ENCODE results near the gene ZFAND3.

ZFAND3 gene

GRCh38 chr6:37785002-37785662, 34.4 kb upstream of the ZFAND3 start:
- Histone ChIP-seq H3K36me3 (ENCODE audit: control insufficient read depth, insufficient read depth, low read length) (no peaks in the 10 kb centered on the region), H3K27ac (ENCODE audit: low read depth, low read length) (no peak overlapping the region)
- peak; percentile 66 for DNase-seq

DNA sequence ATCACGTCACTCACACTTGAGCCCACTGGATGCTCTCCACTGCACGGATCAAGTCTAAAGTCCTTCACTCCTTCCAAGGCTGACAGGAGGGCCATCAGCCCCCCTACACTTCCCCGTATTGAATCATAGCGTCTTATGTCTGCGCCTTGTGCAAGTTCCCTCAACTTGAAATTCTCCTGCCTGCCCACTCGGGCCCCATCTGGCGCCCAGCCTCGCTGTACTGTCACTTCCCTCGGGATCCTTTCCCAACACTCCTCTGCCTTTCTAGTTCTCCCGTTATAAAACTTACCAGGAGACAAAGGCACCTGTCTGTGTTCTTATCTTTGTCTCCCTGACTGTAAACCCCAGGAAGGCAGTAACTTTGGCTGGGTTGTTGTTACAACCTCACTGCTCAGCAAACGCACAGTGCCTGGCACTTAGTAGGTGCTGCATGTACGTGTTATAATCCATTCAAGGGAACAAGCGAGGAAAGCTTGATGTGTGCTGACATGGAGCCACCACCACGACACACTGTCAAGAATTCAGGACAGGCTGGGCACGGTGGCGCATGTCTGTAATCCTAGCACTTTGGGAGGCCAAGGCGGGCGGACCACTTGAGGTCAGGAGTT, 33.8 kb upstream of the ZFAND3 start:
- Histone ChIP-seq H3K56ac (ENCODE audit: low read length) (no peak overlapping the region), H3K79me2 (ENCODE audit: control insufficient read depth, insufficient read depth, low read length) (no peaks in the 10 kb centered on the region), H3K9ac (ENCODE audit: low read length) (no peak overlapping the region), H3K36me3 (ENCODE audit: control insufficient read depth, insufficient read depth, low read length) (no peaks in the 10 kb centered on the region), H2BK120ac (ENCODE audit: low read depth, low read length) (no peak overlapping the region), H3K27ac (ENCODE audit: low read depth, low read length) (no peak overlapping the region), H3K4me3 (ENCODE audit: low read length) (no peak overlapping the region), H4K5ac (ENCODE audit: low read length) (no peak overlapping the region), H2BK15ac (replicated peaks; ENCODE audit: low read depth) (no peak overlapping the region), H2AK5ac (ENCODE audit: low read length) (no peak overlapping the region), H3K18ac (ENCODE audit: low read length) (no peak overlapping the region), H3K4me2 (ENCODE audit: low read length) (no peak overlapping the region), H3K4me1 (ENCODE audit: control insufficient read depth, low read depth, low read length) (peaks cover 10% of the 10 kb centered on the region), H3K27me3 (ENCODE audit: insufficient read depth, low read length, poor library complexity) (no peaks in the 10 kb centered on the region), H3K79me1 (ENCODE audit: low read length) (no peaks in the 10 kb centered on the region), H3K4ac (ENCODE audit: low read depth, low read length) (no peak overlapping the region), H4K8ac (ENCODE audit: low read depth, low read length) (no peak overlapping the region), H3K23ac (ENCODE audit: low read length) (no peak overlapping the region), H2BK5ac (ENCODE audit: low read length) (no peak overlapping the region)
- no peak for DNase-seq
- WGBS (ENCODE audit: extremely low coverage, insufficient coverage, low lambda C conversion rate) = no CpG with 5 or more reads among the region's 18 CpGs

More at GRCh38 chr6:37785002-37785662, 34.4 kb upstream of the ZFAND3 start:
- no peak overlapping the region for H2BK5ac ChIP-seq (ENCODE audit: low read length)
- no CpG with 5 or more reads among the region's 13 CpGs for WGBS (ENCODE audit: extremely low coverage, insufficient coverage, low lambda C conversion rate)
- no peak overlapping the region for H3K4ac ChIP-seq (ENCODE audit: low read depth, low read length)
- H3K56ac ChIP-seq (ENCODE audit: low read length) = peak overlapping the region; percentile 63
- peaks cover 10% of the 10 kb centered on the region for H3K4me1 ChIP-seq (ENCODE audit: control insufficient read depth, low read depth, low read length)
- H4K8ac ChIP-seq (ENCODE audit: low read depth, low read length) = no peak overlapping the region
- no peaks in the 10 kb centered on the region for H3K79me2 ChIP-seq (ENCODE audit: control insufficient read depth, insufficient read depth, low read length)
- H3K4me2 ChIP-seq (ENCODE audit: low read length) = no peak overlapping the region
- H3K23ac ChIP-seq (ENCODE audit: low read length) = no peak overlapping the region
- H3K4me3 ChIP-seq (ENCODE audit: low read length) = no peak overlapping the region
- H2BK120ac ChIP-seq (ENCODE audit: low read depth, low read length) = no peak overlapping the region
- no peak overlapping the region for H4K5ac ChIP-seq (ENCODE audit: low read length)
- no peak overlapping the region for H2AK5ac ChIP-seq (ENCODE audit: low read length)
- no peak overlapping the region for H3K18ac ChIP-seq (ENCODE audit: low read length)
- no peak overlapping the region for H2BK15ac ChIP-seq (replicated peaks; ENCODE audit: low read depth)
- H3K27me3 ChIP-seq (ENCODE audit: insufficient read depth, low read length, poor library complexity) = no peaks in the 10 kb centered on the region
- no peaks in the 10 kb centered on the region for H3K79me1 ChIP-seq (ENCODE audit: low read length)
- H3K9ac ChIP-seq (ENCODE audit: low read length) = no peak overlapping the region

DNA sequence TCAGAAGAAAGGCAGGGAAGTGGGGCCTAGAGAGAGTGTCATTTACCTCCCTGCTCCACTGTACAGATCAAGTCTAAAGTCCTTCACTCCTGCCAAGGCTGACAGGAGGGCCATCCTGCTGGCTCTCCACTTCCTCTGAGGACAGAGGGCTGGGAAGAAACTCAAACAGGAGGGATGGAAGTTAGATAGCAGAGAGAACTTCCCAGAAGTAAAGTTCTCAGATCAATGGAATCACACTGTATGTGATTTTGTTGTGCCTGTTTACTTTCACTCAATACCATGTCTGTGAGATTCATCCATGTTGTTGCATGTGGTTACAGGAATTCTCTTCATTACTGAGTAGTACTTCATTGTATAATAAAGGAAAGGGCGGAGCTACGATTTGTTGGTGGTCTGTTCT, 32.3 kb upstream of the ZFAND3 start:
- Histone ChIP-seq H3K79me1 (ENCODE audit: low read length) (no peaks in the 10 kb centered on the region), H3K79me2 (ENCODE audit: control insufficient read depth, insufficient read depth, low read length) (no peaks in the 10 kb centered on the region), H3K18ac (ENCODE audit: low read length) (no peak overlapping the region), H3K36me3 (ENCODE audit: control insufficient read depth, insufficient read depth, low read length) (no peaks in the 10 kb centered on the region), H2BK120ac (ENCODE audit: low read depth, low read length) (no peak overlapping the region), H3K27me3 (ENCODE audit: insufficient read depth, low read length, poor library complexity) (no peaks in the 10 kb centered on the region), H2AK5ac (ENCODE audit: low read length) (no peak overlapping the region), H3K4ac (ENCODE audit: low read depth, low read length) (no peak overlapping the region), H3K23ac (ENCODE audit: low read length) (no peak overlapping the region), H3K56ac (ENCODE audit: low read length) (no peak overlapping the region), H2BK5ac (ENCODE audit: low read length) (no peak overlapping the region), H3K4me1 (ENCODE audit: control insufficient read depth, low read depth, low read length) (peaks cover 10% of the 10 kb centered on the region), H3K9ac (ENCODE audit: low read length) (no peak overlapping the region), H4K8ac (ENCODE audit: low read depth, low read length) (no peak overlapping the region), H3K4me2 (ENCODE audit: low read length) (no peak overlapping the region), H3K27ac (ENCODE audit: low read depth, low read length) (no peak overlapping the region), H3K4me3 (ENCODE audit: low read length) (no peak overlapping the region), H2BK15ac (replicated peaks; ENCODE audit: low read depth) (no peak overlapping the region), H4K5ac (ENCODE audit: low read length) (no peak overlapping the region)
- no peak for DNase-seq
- no CpG with 5 or more reads among the region's 2 CpGs for WGBS (ENCODE audit: extremely low coverage, insufficient coverage, low lambda C conversion rate)

- no peak for DNase-seq
- WGBS (ENCODE audit: extremely low coverage, insufficient coverage, low lambda C conversion rate) = no CpG with 5 or more reads among the region's 2 CpGs
These were observed 31.3 kb upstream of the ZFAND3 start for GRCh38 chr6:37788259-37788658.

GRCh38 chr6:37791156-37791919, 28.2 kb upstream of the ZFAND3 start:
- Histone ChIP-seq H4K5ac (ENCODE audit: low read length) (no peak overlapping the region), H3K4ac (ENCODE audit: low read depth, low read length) (no peak overlapping the region), H3K56ac (ENCODE audit: low read length) (no peak overlapping the region), H3K4me3 (ENCODE audit: low read length) (no peak overlapping the region), H2AK5ac (ENCODE audit: low read length) (no peak overlapping the region), H3K4me1 (ENCODE audit: control insufficient read depth, low read depth, low read length) (peaks cover 2% of the 10 kb centered on the region), H2BK15ac (replicated peaks; ENCODE audit: low read depth) (no peak overlapping the region), H3K79me2 (ENCODE audit: control insufficient read depth, insufficient read depth, low read length) (no peaks in the 10 kb centered on the region), H2BK120ac (ENCODE audit: low read depth, low read length) (no peak overlapping the region), H3K9ac (ENCODE audit: low read length) (no peak overlapping the region), H2BK5ac (ENCODE audit: low read length) (no peak overlapping the region), H3K27me3 (ENCODE audit: insufficient read depth, low read length, poor library complexity) (no peaks in the 10 kb centered on the region), H3K23ac (ENCODE audit: low read length) (no peak overlapping the region), H3K36me3 (ENCODE audit: control insufficient read depth, insufficient read depth, low read length) (no peaks in the 10 kb centered on the region), H3K18ac (ENCODE audit: low read length) (no peak overlapping the region), H3K79me1 (ENCODE audit: low read length) (no peaks in the 10 kb centered on the region), H3K27ac (ENCODE audit: low read depth, low read length) (no peak overlapping the region), H3K4me2 (ENCODE audit: low read length) (no peak overlapping the region), H4K8ac (ENCODE audit: low read depth, low read length) (no peak overlapping the region)
- peak; percentile 99 for DNase-seq
- WGBS (ENCODE audit: extremely low coverage, insufficient coverage, low lambda C conversion rate) = no CpG with 5 or more reads among the region's 10 CpGs

More at GRCh38 chr6:37788259-37788658, 31.3 kb upstream of the ZFAND3 start:
- H3K4me2 ChIP-seq (ENCODE audit: low read length) = no peak overlapping the region
- no peak overlapping the region for H3K18ac ChIP-seq (ENCODE audit: low read length)
- no peak overlapping the region for H2BK5ac ChIP-seq (ENCODE audit: low read length)
- H4K8ac ChIP-seq (ENCODE audit: low read depth, low read length) = no peak overlapping the region
- H3K27ac ChIP-seq (ENCODE audit: low read depth, low read length) = no peak overlapping the region
- H2AK5ac ChIP-seq (ENCODE audit: low read length) = no peak overlapping the region
- H3K27me3 ChIP-seq (ENCODE audit: insufficient read depth, low read length, poor library complexity) = no peaks in the 10 kb centered on the region
- no peak overlapping the region for H2BK120ac ChIP-seq (ENCODE audit: low read depth, low read length)
- no peak overlapping the region for H3K4ac ChIP-seq (ENCODE audit: low read depth, low read length)
- no peak overlapping the region for H4K5ac ChIP-seq (ENCODE audit: low read length)
- no peaks in the 10 kb centered on the region for H3K79me2 ChIP-seq (ENCODE audit: control insufficient read depth, insufficient read depth, low read length)
- no peak overlapping the region for H3K56ac ChIP-seq (ENCODE audit: low read length)
- no peak overlapping the region for H3K4me3 ChIP-seq (ENCODE audit: low read length)
- H2BK15ac ChIP-seq (replicated peaks; ENCODE audit: low read depth) = no peak overlapping the region
- no peak overlapping the region for H3K9ac ChIP-seq (ENCODE audit: low read length)
- H3K36me3 ChIP-seq (ENCODE audit: control insufficient read depth, insufficient read depth, low read length) = no peaks in the 10 kb centered on the region
- no peaks in the 10 kb centered on the region for H3K79me1 ChIP-seq (ENCODE audit: low read length)
- H3K4me1 ChIP-seq (ENCODE audit: control insufficient read depth, low read depth, low read length) = peaks cover 10% of the 10 kb centered on the region
- no peak overlapping the region for H3K23ac ChIP-seq (ENCODE audit: low read length)

Measured in mesendoderm (in vitro differentiated cells).